A673 (cell line): Measurements from ENCODE around the gene PILRB. TPM values are rescaled to one million over a fixed set of nuclear protein-coding genes. Genes with fewer than 3 reads are reported as not detected.
"Not testable (repeated sequence)": the region's sequence is repeated elsewhere in the genome, so short reads cannot be mapped to it uniquely, and the experiment has no call there.

Source experiments
- BruUV-seq: library from RNA; stranded (reverse); fragments of 400-500 nt; replicated peaks from 2 replicates; lab custom pipeline; 2021; lab: Mats Ljungman, UMichigan
- CTCF ChIA-PET: fragments of 300-600 bp; sonication (Branson Sonifier 250); formaldehyde crosslinking; loops from one replicate; lab custom pipeline; 2022; ENCODE audit warnings: antibody characterized with exemption; lab: Charles Lee
- POLR2A ChIA-PET: fragments of 300-600 bp; sonication (Branson Sonifier 250); formaldehyde crosslinking; loops from one replicate; lab custom pipeline; 2022; ENCODE audit warnings: antibody characterized with exemption; ENCODE audit not compliant: low non-redundant PET; lab: Charles Lee
- DNase-seq: peaks from one replicate; pipeline ENCODE4 v3.0.0-alpha.2; 2015; ENCODE audit warnings: low spot score
- H3K27ac ChIP-seq: fragments of 200-600 bp; sonication (generic); 2 replicates; pipeline ENCODE4 v1.5.1; 2016; ENCODE audit warnings: mixed run types, low read depth, mild to moderate bottlenecking, mixed read lengths, antibody characterized with exemption, low read length; ENCODE audit not compliant: poor library complexity, severe bottlenecking
- H3K27me3 ChIP-seq: fragments of 200-600 bp; sonication (generic); replicated peaks from 2 replicates; pipeline ENCODE4 v1.6.1; 2017; ENCODE audit warnings: mixed run types, low read depth, mild to moderate bottlenecking, mixed read lengths, antibody characterized with exemption, low read length; ENCODE audit not compliant: insufficient read depth, poor library complexity
- H3K36me3 ChIP-seq: fragments of 200-600 bp; sonication (generic); 2 replicates; pipeline ENCODE4 v1.6.1; 2016; ENCODE audit warnings: mixed run types, mild to moderate bottlenecking, mixed read lengths, antibody characterized with exemption, low read length; ENCODE audit not compliant: insufficient read depth, poor library complexity, severe bottlenecking
- H3K4me1 ChIP-seq: fragments of 200-600 bp; sonication (generic); 2 replicates; pipeline ENCODE4 v1.6.1; 2017; ENCODE audit warnings: mixed run types, mild to moderate bottlenecking, mixed read lengths, antibody characterized with exemption, low read length; ENCODE audit not compliant: insufficient read depth, poor library complexity, severe bottlenecking
- H3K4me3 ChIP-seq: fragments of 200-600 bp; sonication (generic); 2 replicates; pipeline ENCODE4 v1.5.1; 2016; ENCODE audit warnings: low read depth, mixed run types, mild to moderate bottlenecking, mixed read lengths, low read length; ENCODE audit not compliant: poor library complexity, severe bottlenecking
- H3K9me3 ChIP-seq: fragments of 200-600 bp; sonication (generic); 2 replicates; pipeline ENCODE4 v1.6.1; 2016; ENCODE audit warnings: mixed run types, low read depth, mild to moderate bottlenecking, mixed read lengths, antibody characterized with exemption, low read length; ENCODE audit not compliant: poor library complexity, severe bottlenecking
- EZH2 ChIP-seq: fragments of 200-600 bp; sonication (generic); IDR thresholded peaks from 2 replicates; pipeline ENCODE4 v1.6.1; 2017; ENCODE audit warnings: borderline replicate concordance, low read depth, mild to moderate bottlenecking, mixed read lengths, antibody characterized with exemption, low read length; ENCODE audit not compliant: poor library complexity, severe bottlenecking
- intact Hi-C: fragments of 100-400 bp; cut with micrococcal nuclease; formaldehyde crosslinking; loops from one replicate; pipeline ENCODE4 v1.10.0; 2022; ENCODE audit not compliant: unreplicated experiment
- total RNA-seq: library from RNA; stranded (reverse); gene quantifications from 2 replicates; pipeline ENCODE4 v1.2.3, GENCODE V29; 2021
- TF ChIP-seq, protein P1 (sequence below): fragments of 300-800, 200-600 bp; sonication (generic); conservative IDR thresholded peaks from 2 replicates; pipeline ENCODE4 v1.5.1; 2017; ENCODE audit warnings: low read depth, mild to moderate bottlenecking, antibody characterized with exemption, low read length, moderate library complexity, mixed read lengths

The PILRB gene
- total RNA-seq, 1 experiment from 2014 or later: 26.5 TPM

- H3K27me3 ChIP-seq, H3K4me1 ChIP-seq, H3K36me3 ChIP-seq, intact Hi-C loops, POLR2A ChIA-PET, H3K9me3 ChIP-seq, CTCF ChIA-PET: not testable (repeated sequence)
- H3K4me3 ChIP-seq: peak overlapping the region; percentile 61
- DNase-seq: peak; percentile 92
- TSS peak; percentile 50 for BruUV-seq
- peak overlapping the region; percentile 74 for H3K27ac ChIP-seq
Measured at GRCh38 chr7:100335566-100336466, 22.1 kb upstream of the PILRB start.

DNA sequence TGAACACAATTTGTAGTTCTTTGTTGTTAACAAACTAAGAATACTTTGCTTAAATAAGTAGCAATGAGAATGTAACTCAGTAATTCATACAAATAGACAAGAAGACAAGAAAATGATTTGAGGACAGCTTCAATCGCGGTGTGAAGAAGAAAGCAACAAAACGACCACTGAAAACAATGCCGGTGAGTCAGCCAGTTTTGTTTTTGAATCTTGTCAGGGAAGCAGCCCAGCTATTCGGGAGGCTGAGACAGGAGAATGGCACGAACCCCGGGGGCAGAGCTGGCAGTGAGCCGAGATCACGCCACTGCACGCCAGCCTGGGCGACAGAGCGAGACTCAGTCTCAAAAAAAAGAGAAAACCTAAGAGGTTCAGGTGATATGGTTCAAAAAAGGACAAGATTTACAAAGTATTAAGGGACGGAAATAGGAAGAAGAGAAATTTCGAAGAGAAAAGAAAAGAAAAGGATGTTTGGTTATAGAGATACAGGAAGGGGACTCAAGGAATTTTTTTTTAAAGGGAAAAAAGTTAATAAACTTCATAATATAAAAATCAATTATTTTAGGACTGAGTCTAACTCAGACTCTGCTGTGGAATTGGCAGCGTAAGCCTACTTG lies 19.7 kb upstream of the PILRB start:
- DNase-seq: not testable (repeated sequence)
- TSS peak; percentile 31 for BruUV-seq

GRCh38 chr7:100341286-100341685 lies 16.6 kb upstream of the PILRB start:
- H3K9me3 ChIP-seq, BruUV-seq, DNase-seq, H3K27me3 ChIP-seq, POLR2A ChIA-PET, H3K4me3 ChIP-seq, intact Hi-C loops, CTCF ChIA-PET, H3K4me1 ChIP-seq, H3K27ac ChIP-seq: not testable (repeated sequence)
- H3K36me3 ChIP-seq: peaks cover 17% of the 10 kb centered on the region

More for the DNA sequence above, 19.7 kb upstream of the PILRB start:
- H3K27ac ChIP-seq, CTCF ChIA-PET, H3K27me3 ChIP-seq, POLR2A ChIA-PET, H3K4me3 ChIP-seq, H3K9me3 ChIP-seq, H3K4me1 ChIP-seq, H3K36me3 ChIP-seq, intact Hi-C loops: not testable (repeated sequence)

DNA sequence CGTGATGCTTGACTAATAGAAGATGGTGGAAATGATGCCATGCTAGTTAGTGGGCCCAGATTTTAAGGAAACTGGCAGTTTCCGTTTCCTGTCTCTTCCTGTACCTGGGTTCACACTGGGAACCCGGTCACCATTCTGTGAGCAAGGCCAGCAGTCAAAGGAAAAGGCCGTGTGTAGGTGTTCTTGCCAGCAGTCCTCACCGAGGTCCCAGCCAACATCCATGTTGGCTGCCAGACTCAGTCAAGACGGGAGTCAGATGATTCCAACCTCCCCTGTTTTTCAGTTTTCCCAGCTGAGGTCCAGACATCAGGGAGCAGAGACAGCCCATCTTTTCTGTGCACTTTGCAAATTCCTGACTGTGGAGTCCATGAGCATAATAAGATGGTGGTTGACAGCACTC lies 15.2 kb upstream of the PILRB start:
- ChIA-PET POLR2A (no interaction called here), CTCF (no interaction called here)
- no peak for DNase-seq
- no TSS peak for BruUV-seq
- intact Hi-C loops: no loop called here
- TF ChIP-seq, protein P1, sequence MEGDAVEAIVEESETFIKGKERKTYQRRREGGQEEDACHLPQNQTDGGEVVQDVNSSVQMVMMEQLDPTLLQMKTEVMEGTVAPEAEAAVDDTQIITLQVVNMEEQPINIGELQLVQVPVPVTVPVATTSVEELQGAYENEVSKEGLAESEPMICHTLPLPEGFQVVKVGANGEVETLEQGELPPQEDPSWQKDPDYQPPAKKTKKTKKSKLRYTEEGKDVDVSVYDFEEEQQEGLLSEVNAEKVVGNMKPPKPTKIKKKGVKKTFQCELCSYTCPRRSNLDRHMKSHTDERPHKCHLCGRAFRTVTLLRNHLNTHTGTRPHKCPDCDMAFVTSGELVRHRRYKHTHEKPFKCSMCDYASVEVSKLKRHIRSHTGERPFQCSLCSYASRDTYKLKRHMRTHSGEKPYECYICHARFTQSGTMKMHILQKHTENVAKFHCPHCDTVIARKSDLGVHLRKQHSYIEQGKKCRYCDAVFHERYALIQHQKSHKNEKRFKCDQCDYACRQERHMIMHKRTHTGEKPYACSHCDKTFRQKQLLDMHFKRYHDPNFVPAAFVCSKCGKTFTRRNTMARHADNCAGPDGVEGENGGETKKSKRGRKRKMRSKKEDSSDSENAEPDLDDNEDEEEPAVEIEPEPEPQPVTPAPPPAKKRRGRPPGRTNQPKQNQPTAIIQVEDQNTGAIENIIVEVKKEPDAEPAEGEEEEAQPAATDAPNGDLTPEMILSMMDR: no peak
- TF ChIP-seq EZH2: no peak
- no peaks in the 10 kb centered on the region for H3K27me3 ChIP-seq
- peaks cover 32% of the 10 kb centered on the region for H3K36me3 ChIP-seq
- H3K4me1 ChIP-seq: no peaks in the 10 kb centered on the region
- H3K4me3 ChIP-seq: no peak overlapping the region
- H3K9me3 ChIP-seq: no peaks in the 10 kb centered on the region
- H3K27ac ChIP-seq: no peak overlapping the region

GRCh38 chr7:100344124-100344559 lies 13.8 kb upstream of the PILRB start:
- POLR2A ChIA-PET, H3K9me3 ChIP-seq, BruUV-seq, H3K4me3 ChIP-seq, intact Hi-C loops, CTCF ChIA-PET, DNase-seq, H3K27me3 ChIP-seq, H3K27ac ChIP-seq, H3K4me1 ChIP-seq: not testable (repeated sequence)
- H3K36me3 ChIP-seq: peaks cover 35% of the 10 kb centered on the region
